Sigmoid colon (tissue), 7 donors: ENCODE results near the gene PTPRD. TPM values are rescaled to one million over a fixed set of nuclear protein-coding genes. Genes with fewer than 3 reads are reported as not detected.

ENCODE experiments used
- DNase-seq: peaks from one replicate; pipeline ENCODE4 v3.0.0-alpha.2; 2019
- H3K27ac ChIP-seq, 4 donors: fragments of 200-600 bp; sonication (generic); one replicate each; pipeline ENCODE4 v1.5.1; 2016 to 2019; ENCODE audit warnings: mild to moderate bottlenecking in 1 of 4
- H3K27me3 ChIP-seq, 3 donors: fragments of 200-600 bp; sonication (generic); one replicate each; pipeline ENCODE4 v1.5.1; 2019; ENCODE audit warnings: mild to moderate bottlenecking in 1 of 3
- H3K36me3 ChIP-seq, 4 donors: fragments of 200-600 bp; sonication (generic); one replicate each; pipeline ENCODE4 v1.5.1; 2016 to 2019
- H3K4me1 ChIP-seq, 4 donors: fragments of 200-600 bp; sonication (generic); one replicate each; pipeline ENCODE4 v1.5.1; 2017 to 2019
- H3K4me3 ChIP-seq, 4 donors: fragments of 200-600 bp; sonication (generic); one replicate each; pipeline ENCODE4 v1.5.1; 2017 to 2019; ENCODE audit warnings: mild to moderate bottlenecking in 2 of 4, moderate library complexity in 1 of 4
- H3K9me3 ChIP-seq, 4 donors: fragments of 200-600 bp in 3 of 4; sonication (generic) in 3 of 4; one replicate each; pipeline versions ENCODE4 v1.5.1 to v1.6.1; 2013 to 2019
- CTCF ChIP-seq, 4 experiments: fragments of 450-650 bp in 3 of 4; fragments of 200-600 bp in 1 of 4; IDR thresholded peaks; one replicate each; pipeline ENCODE4 v1.5.1; 2016 to 2019; ENCODE audit warnings: antibody characterized with exemption in 4 of 4, mild to moderate bottlenecking in 3 of 4, moderate library complexity in 2 of 4
- EP300 ChIP-seq, 4 donors: sonication (generic); formaldehyde crosslinking; IDR thresholded peaks; one replicate each; pipeline ENCODE4 v1.6.1; 2017; ENCODE audit warnings: antibody characterized with exemption in 4 of 4
- POLR2A ChIP-seq, 2 donors: fragments of 450-650 bp; IDR thresholded peaks; one replicate each; pipeline ENCODE4 v1.6.1; 2016; ENCODE audit warnings: antibody characterized with exemption in 2 of 2, mild to moderate bottlenecking in 2 of 2, moderate library complexity in 2 of 2
- POLR2AphosphoS5 ChIP-seq, 4 donors: sonication (generic); formaldehyde crosslinking; IDR thresholded peaks; one replicate each; pipeline ENCODE4 v1.6.1; 2017; ENCODE audit warnings: antibody characterized with exemption in 4 of 4
- WGBS, 2 donors: extraction: QIAGEN DNeasy Blood & Tissue Kit; methylation state at CpG; one replicate each; pipeline ENCODE4 v1.1.7; 2013; 5-methylcytosine and 5-hydroxymethylcytosine counted together
- intact Hi-C: fragments of 100-400 bp; cut with DNase I; formaldehyde crosslinking; loops from one replicate; pipeline ENCODE4 v1.15.1; 2023
- polyA plus RNA-seq, 3 donors: library from polyadenylated mRNA; stranded (reverse); fragments of 200-250 nt; gene quantifications; one replicate each; pipeline ENCODE4 v1.2.3, GENCODE V29; 2013
- total RNA-seq, 4 donors: library from RNA; depleted of rRNA; stranded (reverse); fragments of >200 nt; gene quantifications; one replicate each; pipeline ENCODE4 v1.1.0, GENCODE V29; 2016
- donor health status: healthy with polysubstance abuse.
- donor health status: Bipolar disorder and iron deficiency.
- donor health status: healthy.

PTPRD gene
- total and polyA plus RNA-seq, 7 donors: 1.2 to 18.3 (median 6.3) TPM

- Histone ChIP-seq H3K36me3 (no peaks in the 10 kb centered on the region), H3K9me3 (no peaks in the 10 kb centered on the region), H3K4me1 (no peaks in the 10 kb centered on the region), H3K4me3 (no peak overlapping the region), H3K27me3 (no peaks in the 10 kb centered on the region), H3K27ac (no peak overlapping the region)
- DNase-seq: no peak
- intact Hi-C loops: no loop called here
- TF ChIP-seq CTCF (IDR thresholded peaks at IDR 0.05) (no peak), EP300 (IDR thresholded peaks at IDR 0.05) (no peak), POLR2A (IDR thresholded peaks at IDR 0.05) (no peak), POLR2AphosphoS5 (IDR thresholded peaks at IDR 0.05) (no peak)
- 66 to 88% methylated on average over 1 of the region's 1 CpG for WGBS, 2 donors
Measured at GRCh38 chr9:8815219-8815618, 1797.6 kb downstream of the PTPRD start.

GRCh38 chr9:8812888-8813287 is 1799.9 kb downstream of the PTPRD start:
- H3K9me3 ChIP-seq: no peaks in the 10 kb centered on the region
- H3K4me3 ChIP-seq: no peak overlapping the region
- intact Hi-C loops: no loop called here
- H3K36me3 ChIP-seq: no peaks in the 10 kb centered on the region
- no peaks in the 10 kb centered on the region for H3K4me1 ChIP-seq
- 71 to 77% methylated on average over 6 of the region's 6 CpGs for WGBS, 2 donors
- no peak for DNase-seq
- TF ChIP-seq CTCF (IDR thresholded peaks at IDR 0.05): no peak
- H3K27me3 ChIP-seq: no peaks in the 10 kb centered on the region
- H3K27ac ChIP-seq: no peak overlapping the region

GRCh38 chr9:8809741-8810140 is 1803.1 kb downstream of the PTPRD start:
- Histone ChIP-seq H3K9me3 (no peaks in the 10 kb centered on the region), H3K27me3 (no peaks in the 10 kb centered on the region), H3K4me1 (no peaks in the 10 kb centered on the region), H3K4me3 (no peak overlapping the region), H3K36me3 (no peaks in the 10 kb centered on the region), H3K27ac (no peak overlapping the region)
- WGBS, 2 donors: 78 to 81% methylated on average over 3 of the region's 3 CpGs
- DNase-seq: no peak
- intact Hi-C loops: no loop called here
- TF ChIP-seq EP300 (IDR thresholded peaks at IDR 0.05): no peak
- TF ChIP-seq CTCF (IDR thresholded peaks at IDR 0.05): no peak
- no peak for TF ChIP-seq POLR2A (IDR thresholded peaks at IDR 0.05)
- TF ChIP-seq POLR2AphosphoS5 (IDR thresholded peaks at IDR 0.05): no peak

- no peak overlapping the region for H3K27ac ChIP-seq
- no peak overlapping the region for H3K4me3 ChIP-seq
- 90 to 96% methylated on average over 2 of the region's 2 CpGs for WGBS, 2 donors
- no peaks in the 10 kb centered on the region for H3K9me3 ChIP-seq
- no peaks in the 10 kb centered on the region for H3K36me3 ChIP-seq
- H3K4me1 ChIP-seq: no peaks in the 10 kb centered on the region
- intact Hi-C loops: no loop called here
- DNase-seq: no peak
- TF ChIP-seq CTCF (IDR thresholded peaks at IDR 0.05) (no peak), EP300 (IDR thresholded peaks at IDR 0.05) (no peak), POLR2A (IDR thresholded peaks at IDR 0.05) (no peak), POLR2AphosphoS5 (IDR thresholded peaks at IDR 0.05) (no peak)
- no peaks in the 10 kb centered on the region for H3K27me3 ChIP-seq
Measured at GRCh38 chr9:8806150-8806549, 1806.7 kb downstream of the PTPRD start.

GRCh38 chr9:8804613-8805012 is 1808.2 kb downstream of the PTPRD start:
- Histone ChIP-seq H3K27ac (no peak overlapping the region), H3K4me3 (no peak overlapping the region), H3K4me1 (no peaks in the 10 kb centered on the region), H3K9me3 (no peaks in the 10 kb centered on the region), H3K36me3 (no peaks in the 10 kb centered on the region), H3K27me3 (no peaks in the 10 kb centered on the region)
- TF ChIP-seq EP300 (IDR thresholded peaks at IDR 0.05) (no peak), CTCF (IDR thresholded peaks at IDR 0.05) (no peak)
- 28 to 77% methylated on average over 3 of the region's 3 CpGs for WGBS, 2 donors
- no peak for DNase-seq
- intact Hi-C loops: no loop called here
